Measurements from ENCODE around the gene LMF2. TPM values are rescaled to one million over a fixed set of nuclear protein-coding genes. Genes with fewer than 3 reads are reported as not detected.

Gene LMF2
- total RNA-seq, 3 donors from 2014 or later = 68.7 to 79.9 (median 72.2) TPM

DNA sequence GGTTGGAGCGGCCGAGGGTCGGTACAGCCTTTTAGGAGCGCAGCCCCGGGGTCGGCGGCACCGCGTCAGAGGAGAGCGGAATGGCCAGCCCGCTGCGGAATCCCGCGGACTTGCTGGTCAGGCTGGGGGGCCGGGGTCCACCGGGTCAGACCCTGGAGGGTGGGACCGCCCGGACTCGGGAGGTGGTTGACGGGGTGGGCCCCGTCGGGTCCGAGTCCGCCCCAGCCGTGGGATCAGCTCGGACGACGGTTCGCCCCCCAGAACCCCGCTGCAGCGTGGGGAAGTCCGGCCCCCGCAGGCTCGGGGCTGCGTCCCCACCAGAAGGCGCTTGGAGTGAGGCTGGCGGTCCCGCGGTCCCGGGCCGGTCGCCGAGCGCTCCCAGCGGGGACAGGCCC, 26.5 kb downstream of the LMF2 start:
- Mint-ChIP-seq H3K36me3 (ENCODE audit: insufficient read depth) (no peaks in the 10 kb centered on the region), H3K9me3 (no peaks in the 10 kb centered on the region), H3K4me3 (peak overlapping the region; percentile 68), H3K27me3 (ENCODE audit: low read depth) (peaks cover 5% of the 10 kb centered on the region), H3K4me1 (ENCODE audit: low read depth) (peaks cover 2% of the 10 kb centered on the region)
- no peak for ATAC-seq
- DNase-seq = no peak

- peak overlapping the region; percentile 68 for H3K4me3 Mint-ChIP-seq
- H3K36me3 Mint-ChIP-seq (ENCODE audit: insufficient read depth) = no peaks in the 10 kb centered on the region
- no peak for ATAC-seq
- peaks cover 2% of the 10 kb centered on the region for H3K4me1 Mint-ChIP-seq (ENCODE audit: low read depth)
- H3K9me3 Mint-ChIP-seq = no peaks in the 10 kb centered on the region
- DNase-seq = no peak
- H3K27me3 Mint-ChIP-seq (ENCODE audit: low read depth) = peaks cover 5% of the 10 kb centered on the region
Observed at GRCh38 chr22:50479721-50480120, 27.8 kb downstream of the LMF2 start.

- peaks cover 5% of the 10 kb centered on the region for H3K27me3 Mint-ChIP-seq (ENCODE audit: low read depth)
- no peak overlapping the region for H3K4me3 Mint-ChIP-seq
- ATAC-seq = no peak
Observed at GRCh38 chr22:50477923-50478322, 29.6 kb downstream of the LMF2 start.

DNA sequence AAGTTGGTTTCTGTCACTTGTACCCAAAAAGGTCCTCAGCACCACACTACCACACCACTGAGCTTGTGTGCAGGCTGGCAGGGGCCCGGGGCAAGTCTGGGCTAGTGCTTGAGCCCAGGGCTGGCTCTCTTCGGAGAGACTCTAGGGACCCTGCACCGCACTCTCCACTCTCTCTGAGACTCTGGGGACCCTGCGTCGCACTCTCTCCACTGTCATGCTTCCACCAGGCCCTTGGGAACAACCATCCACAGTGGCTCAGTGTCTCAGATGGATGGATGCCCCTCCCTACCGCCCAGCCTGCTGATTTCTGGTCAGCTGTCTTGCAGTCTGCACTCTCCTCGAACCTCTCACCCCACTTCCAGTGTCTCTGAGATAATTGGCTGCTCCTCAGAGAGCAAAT, 30.6 kb downstream of the LMF2 start:
- Mint-ChIP-seq H3K4me1 (ENCODE audit: low read depth) (peaks cover 25% of the 10 kb centered on the region), H3K9me3 (no peaks in the 10 kb centered on the region), H3K4me3 (peak overlapping the region; percentile 49), H3K36me3 (ENCODE audit: insufficient read depth) (peaks cover 5% of the 10 kb centered on the region), H3K27me3 (ENCODE audit: low read depth) (peaks cover 5% of the 10 kb centered on the region)
- ATAC-seq (no peak), DNase-seq (no peak)

More at GRCh38 chr22:50477923-50478322, 29.6 kb downstream of the LMF2 start:
- Mint-ChIP-seq H3K9me3 (no peaks in the 10 kb centered on the region), H3K36me3 (ENCODE audit: insufficient read depth) (peaks cover 5% of the 10 kb centered on the region), H3K4me1 (ENCODE audit: low read depth) (peaks cover 15% of the 10 kb centered on the region)
- DNase-seq = no peak

DNA sequence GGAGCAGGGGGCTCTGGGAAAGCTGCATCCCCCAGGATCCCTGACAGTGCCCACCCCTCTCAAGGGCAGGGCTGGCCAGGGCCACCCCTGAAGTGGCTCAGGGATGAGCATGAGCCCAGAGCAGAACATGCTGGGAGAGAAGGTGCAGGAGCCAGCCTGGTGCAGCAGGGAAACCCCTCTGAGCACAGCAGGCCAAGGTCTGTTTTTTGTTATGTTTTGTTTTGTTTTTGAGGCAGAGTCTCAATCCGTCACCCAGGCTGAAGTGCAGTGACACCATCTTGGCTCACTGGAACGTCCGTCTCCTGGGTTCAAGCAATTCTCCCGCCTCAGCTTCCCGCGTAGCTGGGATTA, 31.9 kb downstream of the LMF2 start:
- ATAC-seq (no peak), DNase-seq (no peak)
- Mint-ChIP-seq H3K27me3 (ENCODE audit: low read depth) (peaks cover 5% of the 10 kb centered on the region), H3K4me3 (peak overlapping the region; percentile 75), H3K9me3 (no peaks in the 10 kb centered on the region), H3K36me3 (ENCODE audit: insufficient read depth) (peaks cover 5% of the 10 kb centered on the region), H3K4me1 (ENCODE audit: low read depth) (peaks cover 38% of the 10 kb centered on the region)

- Mint-ChIP-seq H3K36me3 (ENCODE audit: insufficient read depth) (peaks cover 5% of the 10 kb centered on the region), H3K9me3 (no peaks in the 10 kb centered on the region), H3K4me1 (ENCODE audit: low read depth) (peaks cover 44% of the 10 kb centered on the region), H3K4me3 (peak within 1 kb of the TSS; percentile 92), H3K27me3 (ENCODE audit: low read depth) (peaks cover 2% of the 10 kb centered on the region)
- ATAC-seq (peak; percentile 84 to 85), DNase-seq (peak; percentile 82)
Observed at GRCh38 chr22:50474710-50475651, 32.5 kb downstream of the LMF2 start, which contains the start of gene SBF1. TSS of gene SBF1 (minus strand) at chr22:50475035. CDS start at chr22:50474840, 195 bp downstream.

- H3K4me1 Mint-ChIP-seq (ENCODE audit: low read depth) = peaks cover 53% of the 10 kb centered on the region
- no peaks in the 10 kb centered on the region for H3K27me3 Mint-ChIP-seq (ENCODE audit: low read depth)
- DNase-seq = no peak
- H3K36me3 Mint-ChIP-seq (ENCODE audit: insufficient read depth) = peaks cover 5% of the 10 kb centered on the region
- peak; percentile 11 to 13 for ATAC-seq
- H3K4me3 Mint-ChIP-seq = peak overlapping the region; percentile 92
- H3K9me3 Mint-ChIP-seq = no peaks in the 10 kb centered on the region
Observed at GRCh38 chr22:50473855-50474671, 33.4 kb downstream of the LMF2 start.

GRCh38 chr22:50473088-50473487, 34.4 kb downstream of the LMF2 start:
- Mint-ChIP-seq H3K36me3 (ENCODE audit: insufficient read depth) (peaks cover 5% of the 10 kb centered on the region), H3K9me3 (no peaks in the 10 kb centered on the region), H3K4me3 (peak overlapping the region; percentile 92), H3K27me3 (ENCODE audit: low read depth) (no peaks in the 10 kb centered on the region), H3K4me1 (ENCODE audit: low read depth) (peaks cover 61% of the 10 kb centered on the region)
- no peak for ATAC-seq
- DNase-seq = peak; percentile 35

DNA sequence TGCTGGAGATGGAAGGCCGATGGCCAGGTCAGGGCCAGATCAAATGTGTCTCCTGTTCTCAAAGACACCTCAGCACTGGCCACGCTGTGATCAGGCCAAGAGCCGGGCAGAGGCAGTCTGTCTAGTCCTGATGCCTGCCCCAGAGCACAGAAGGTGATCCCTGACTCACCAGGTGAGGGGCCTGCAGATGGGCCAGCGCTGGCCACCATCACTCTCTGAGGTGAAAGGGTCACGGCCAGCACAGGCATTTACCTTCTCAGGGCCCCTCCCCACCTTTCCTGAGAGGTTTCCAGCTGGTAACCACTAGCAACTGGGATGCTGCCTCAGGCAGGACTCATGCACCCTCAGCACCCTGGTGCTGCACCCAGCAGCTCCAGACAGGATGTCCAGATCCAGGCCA, 35.5 kb downstream of the LMF2 start:
- Mint-ChIP-seq H3K27me3 (ENCODE audit: low read depth) (no peaks in the 10 kb centered on the region), H3K4me1 (ENCODE audit: low read depth) (peaks cover 61% of the 10 kb centered on the region), H3K9me3 (no peaks in the 10 kb centered on the region), H3K36me3 (ENCODE audit: insufficient read depth) (peaks cover 5% of the 10 kb centered on the region), H3K4me3 (peak overlapping the region; percentile 62)
- ATAC-seq = no peak
- DNase-seq = no peak

DNA sequence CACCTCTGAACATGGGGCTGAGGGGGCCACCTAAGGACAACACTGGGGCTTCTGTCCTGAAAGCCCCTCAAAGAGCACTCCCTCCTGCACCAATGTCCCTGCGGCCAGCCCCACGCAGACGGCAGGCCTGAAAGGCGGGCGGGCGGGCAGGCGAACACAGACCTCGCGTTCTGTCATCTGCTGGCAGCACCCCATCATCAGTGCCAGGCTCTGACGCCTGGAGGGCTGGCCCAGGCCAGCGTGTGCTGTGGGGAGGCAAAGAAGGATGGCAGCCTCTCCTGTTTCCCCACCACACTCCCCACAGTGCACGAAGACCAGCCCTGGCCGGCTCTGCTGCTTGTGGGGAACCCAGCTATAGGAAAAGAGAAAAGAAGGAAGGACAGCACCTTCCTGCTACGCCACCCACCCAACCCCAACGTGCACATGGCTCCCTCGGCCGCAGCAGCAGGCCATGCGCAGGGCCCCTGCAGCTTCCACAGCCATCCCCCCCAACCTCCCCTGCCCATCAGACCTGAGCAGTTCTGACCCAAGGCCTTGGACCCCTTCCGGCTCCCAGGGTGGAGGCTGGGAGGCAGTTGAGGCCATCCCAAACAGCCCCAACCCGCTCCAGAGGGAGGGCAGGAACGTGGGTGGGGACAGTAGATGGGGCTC, 36.2 kb downstream of the LMF2 start:
- H3K4me3 Mint-ChIP-seq = peak overlapping the region; percentile 65
- H3K36me3 Mint-ChIP-seq (ENCODE audit: insufficient read depth) = peaks cover 9% of the 10 kb centered on the region
- no peaks in the 10 kb centered on the region for H3K9me3 Mint-ChIP-seq
- no peaks in the 10 kb centered on the region for H3K27me3 Mint-ChIP-seq (ENCODE audit: low read depth)
- DNase-seq (no peak), ATAC-seq (no peak)
- peaks cover 61% of the 10 kb centered on the region for H3K4me1 Mint-ChIP-seq (ENCODE audit: low read depth)

DNA sequence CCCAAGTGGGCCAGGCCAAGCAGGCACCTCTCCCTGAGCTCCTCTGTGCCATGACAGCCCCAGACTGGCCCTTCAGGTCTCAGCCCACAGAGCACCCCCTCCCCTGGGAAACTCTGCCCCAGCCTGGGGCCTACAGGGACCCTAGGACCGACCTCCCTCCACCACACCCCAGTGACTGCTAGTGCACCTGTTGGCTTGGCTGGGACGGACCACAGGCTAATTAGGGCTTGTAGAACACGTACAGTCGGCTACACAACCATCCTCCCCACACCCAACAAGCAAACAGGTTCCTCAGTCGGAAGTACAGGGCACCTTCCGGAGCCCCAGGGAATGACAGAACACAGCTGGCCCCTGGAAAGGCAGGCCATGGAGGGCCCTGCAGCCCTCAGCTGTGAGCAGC, 37.0 kb downstream of the LMF2 start:
- H3K4me1 Mint-ChIP-seq (ENCODE audit: low read depth) = peaks cover 59% of the 10 kb centered on the region
- no peak for ATAC-seq

DNA sequence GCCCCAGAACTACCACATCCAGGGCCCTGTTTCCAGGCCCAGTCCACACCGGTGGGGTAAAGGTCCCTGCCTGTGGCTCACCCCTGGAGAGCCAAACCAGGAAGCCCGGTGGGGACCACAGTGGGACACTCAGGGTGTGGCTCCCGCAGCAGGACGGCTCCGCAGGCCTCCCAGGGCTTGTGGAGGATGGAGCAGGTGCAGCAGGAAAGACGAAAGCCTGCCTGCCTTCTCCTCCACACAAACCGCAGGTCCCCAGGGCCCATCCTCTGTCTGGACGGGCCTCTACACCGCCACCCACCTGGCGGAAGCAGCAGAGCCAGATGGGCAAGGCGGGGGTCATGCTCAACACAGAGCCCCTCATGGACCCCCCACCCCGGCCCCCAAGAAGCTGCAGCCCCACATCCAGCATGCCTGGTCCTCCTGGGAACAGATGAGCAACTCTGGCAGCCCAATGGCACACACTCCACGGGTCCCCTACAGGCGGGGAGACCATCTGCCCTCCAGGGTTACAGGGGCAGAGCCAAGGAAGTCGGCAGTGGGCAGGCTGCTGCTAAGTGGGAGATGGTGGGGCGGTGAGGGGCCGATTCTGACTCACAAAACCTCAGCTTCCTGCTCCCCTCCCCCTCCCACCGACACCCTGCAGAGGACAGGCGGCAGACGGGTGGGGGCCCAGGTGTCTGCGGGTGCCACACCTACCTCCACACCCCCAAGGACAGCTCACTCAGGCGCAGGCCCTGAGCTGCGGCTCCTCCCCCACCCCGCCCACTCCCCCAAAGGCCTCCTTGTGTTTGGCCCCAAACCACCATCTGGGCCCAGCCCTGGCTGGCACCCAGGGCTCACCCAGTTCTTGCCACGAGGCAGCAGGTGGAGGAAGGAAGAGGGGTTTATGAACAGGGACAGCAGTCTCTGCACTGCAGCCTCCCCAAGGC, 37.9 kb downstream of the LMF2 start:
- Mint-ChIP-seq H3K9me3 (no peaks in the 10 kb centered on the region), H3K4me3 (peak overlapping the region; percentile 65), H3K36me3 (ENCODE audit: insufficient read depth) (peaks cover 11% of the 10 kb centered on the region), H3K27me3 (ENCODE audit: low read depth) (no peaks in the 10 kb centered on the region), H3K4me1 (ENCODE audit: low read depth) (peaks cover 58% of the 10 kb centered on the region)
- DNase-seq = peak; percentile 95
- ATAC-seq = peak; percentile 77 to 79

More for the DNA sequence above, 37.0 kb downstream of the LMF2 start:
- Mint-ChIP-seq H3K9me3 (no peaks in the 10 kb centered on the region), H3K4me3 (peak overlapping the region; percentile 65), H3K36me3 (ENCODE audit: insufficient read depth) (peaks cover 11% of the 10 kb centered on the region), H3K27me3 (ENCODE audit: low read depth) (no peaks in the 10 kb centered on the region)
- no peak for DNase-seq

- Mint-ChIP-seq H3K27me3 (ENCODE audit: low read depth) (no peaks in the 10 kb centered on the region), H3K4me1 (ENCODE audit: low read depth) (peaks cover 53% of the 10 kb centered on the region), H3K4me3 (peak overlapping the region; percentile 65), H3K36me3 (ENCODE audit: insufficient read depth) (peaks cover 13% of the 10 kb centered on the region), H3K9me3 (no peaks in the 10 kb centered on the region)
- ATAC-seq (no peak), DNase-seq (no peak)
Observed at GRCh38 chr22:50468626-50469025, 38.9 kb downstream of the LMF2 start.

Measured in activated T-cell treated with anti-CD3 and anti-CD28 coated beads, Interleukin-2, amount 50 U/mL, for 4 hours (primary cell).